GM18873 (cell line): ENCODE measurements around the gene PARVG.

Experiments
- ATAC-seq: cut with Tn5 transposase; IDR thresholded peaks from one replicate; pipeline ENCODE4 v1.9.1; 2021; ENCODE audit warnings: mild to moderate bottlenecking, moderate library complexity, moderate number of reproducible peaks; ENCODE audit not compliant: unreplicated experiment, low FRiP score

The PARVG gene, protein sequence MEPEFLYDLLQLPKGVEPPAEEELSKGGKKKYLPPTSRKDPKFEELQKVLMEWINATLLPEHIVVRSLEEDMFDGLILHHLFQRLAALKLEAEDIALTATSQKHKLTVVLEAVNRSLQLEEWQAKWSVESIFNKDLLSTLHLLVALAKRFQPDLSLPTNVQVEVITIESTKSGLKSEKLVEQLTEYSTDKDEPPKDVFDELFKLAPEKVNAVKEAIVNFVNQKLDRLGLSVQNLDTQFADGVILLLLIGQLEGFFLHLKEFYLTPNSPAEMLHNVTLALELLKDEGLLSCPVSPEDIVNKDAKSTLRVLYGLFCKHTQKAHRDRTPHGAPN

GRCh38 chr22:44180706-44181032 is at the start of gene PARVG:
TSS of gene PARVG (plus strand) at chr22:44180925. CDS start at chr22:44183330, 2,405 bp downstream.
- ATAC-seq = no peak

DNA sequence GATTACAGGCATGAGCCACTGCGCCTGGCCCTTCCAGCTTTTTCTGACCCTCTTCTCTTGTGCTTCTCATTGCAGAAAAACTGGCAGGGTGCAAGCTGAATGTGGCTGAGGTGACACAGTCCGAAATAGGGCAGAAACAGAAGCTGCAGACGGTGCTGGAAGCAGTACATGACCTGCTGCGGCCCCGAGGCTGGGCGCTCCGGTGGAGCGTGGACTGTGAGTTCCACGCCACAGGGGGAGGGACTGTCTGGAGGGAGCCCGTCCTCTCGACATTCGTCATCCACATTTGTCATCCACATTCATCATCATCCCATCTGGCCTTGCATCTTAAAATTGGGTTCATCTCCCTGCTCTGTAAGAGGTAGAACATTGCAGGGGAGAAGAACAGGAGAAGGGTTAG is 49.3 kb upstream of the PARVG start:
- no peak for ATAC-seq

DNA sequence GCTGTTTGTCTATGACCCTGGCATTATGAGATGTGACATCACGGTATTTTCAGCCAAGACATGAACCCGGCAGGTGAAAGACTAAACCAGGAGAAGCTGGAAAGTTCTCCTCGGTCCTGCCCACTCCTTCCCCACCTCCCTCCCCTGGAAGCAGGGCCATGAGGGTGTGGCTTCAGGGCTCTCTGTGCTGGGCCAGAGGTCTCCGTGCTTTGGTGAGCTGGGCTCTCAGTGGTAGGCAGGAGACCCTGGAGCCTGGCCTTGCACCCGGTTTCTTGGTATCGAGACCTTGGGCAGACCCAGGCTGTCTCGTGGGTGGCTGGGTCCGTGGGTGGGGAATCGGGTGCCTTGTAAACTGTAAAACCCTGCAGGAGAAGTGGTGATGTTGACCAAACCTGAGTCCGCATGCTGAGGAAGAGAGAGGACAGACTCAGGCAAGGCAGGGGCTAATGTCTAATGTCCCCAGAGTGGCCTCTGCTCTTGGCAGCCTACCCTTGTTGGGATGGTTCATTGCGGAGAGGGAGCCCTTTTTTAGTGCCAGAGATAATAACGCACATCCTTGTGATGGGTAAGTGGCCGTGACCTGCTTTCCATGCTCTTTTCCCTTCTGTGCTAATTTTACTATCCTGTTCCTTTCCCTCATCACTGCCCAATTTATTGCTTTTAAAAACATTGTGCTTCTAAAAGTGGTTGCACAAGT is 48.6 kb upstream of the PARVG start:
- ATAC-seq = no peak

DNA sequence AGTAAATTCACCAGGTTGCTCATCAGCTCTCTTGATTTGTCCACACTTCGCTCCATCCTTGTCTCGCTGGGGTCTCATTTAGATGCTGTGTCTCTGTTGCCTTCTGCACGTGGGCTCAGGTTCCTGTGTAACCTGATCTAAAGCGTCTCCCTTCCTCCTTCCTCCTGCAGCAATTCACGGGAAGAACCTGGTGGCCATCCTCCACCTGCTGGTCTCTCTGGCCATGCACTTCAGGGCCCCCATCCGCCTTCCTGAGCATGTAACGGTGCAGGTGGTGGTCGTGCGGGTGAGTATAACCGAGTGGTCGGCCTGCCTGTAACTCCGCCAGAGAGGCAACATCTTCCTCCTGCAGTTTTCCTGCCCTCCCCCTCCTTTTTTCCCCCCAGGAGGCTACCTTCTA is 48.0 kb upstream of the PARVG start:
- ATAC-seq = no peak

DNA sequence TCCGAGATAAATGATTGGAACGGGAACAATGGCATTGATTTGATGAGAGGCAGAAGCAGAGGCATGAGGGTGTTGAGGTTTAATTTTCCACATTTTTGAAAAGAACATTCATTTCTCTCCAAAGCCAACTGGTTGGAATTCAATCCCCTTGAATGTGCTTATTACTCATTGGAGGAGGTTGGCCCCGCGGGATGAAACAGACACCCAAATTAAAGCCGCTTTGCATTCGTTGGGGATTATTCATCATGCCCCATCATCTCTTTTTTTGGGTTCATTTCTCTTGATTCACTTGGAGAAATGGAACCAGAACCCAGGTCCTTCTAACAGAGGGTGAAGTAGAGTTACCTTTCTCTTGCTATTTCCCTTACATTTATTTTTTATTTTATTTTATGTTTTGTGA is 47.6 kb upstream of the PARVG start:
- no peak for ATAC-seq

DNA sequence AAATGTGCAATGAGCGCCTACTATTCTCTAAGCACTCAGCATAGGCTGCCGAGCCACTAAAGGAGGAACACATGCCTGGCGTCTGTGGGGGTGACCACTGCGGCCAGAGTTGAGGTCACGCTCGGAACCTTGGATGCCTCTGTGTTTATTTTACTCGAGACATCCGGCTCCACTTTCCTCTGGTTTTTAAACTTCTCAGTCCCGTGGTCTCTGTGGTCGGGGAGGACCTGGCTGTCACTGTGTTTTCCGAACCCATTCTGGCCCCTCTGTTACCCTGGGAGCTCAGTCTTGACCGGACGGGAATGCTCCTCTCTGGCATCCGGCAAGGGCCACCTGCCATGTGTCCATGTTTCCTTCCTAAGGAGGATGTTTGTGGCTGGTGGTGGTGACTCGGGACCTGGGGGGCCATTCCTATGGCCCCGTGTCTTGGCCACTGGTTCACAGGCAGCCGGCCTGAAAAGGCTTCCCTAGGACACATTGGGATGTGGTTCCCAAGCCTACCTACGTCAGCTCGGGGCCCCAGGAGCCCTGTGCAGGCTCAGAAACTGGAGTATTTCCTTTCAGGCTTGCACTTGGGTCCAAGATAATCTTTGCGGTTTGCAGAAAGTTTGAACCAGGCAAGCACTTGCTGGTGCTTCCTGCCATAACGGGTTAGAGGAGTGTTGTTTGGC is 46.7 kb upstream of the PARVG start:
- no peak for ATAC-seq

DNA sequence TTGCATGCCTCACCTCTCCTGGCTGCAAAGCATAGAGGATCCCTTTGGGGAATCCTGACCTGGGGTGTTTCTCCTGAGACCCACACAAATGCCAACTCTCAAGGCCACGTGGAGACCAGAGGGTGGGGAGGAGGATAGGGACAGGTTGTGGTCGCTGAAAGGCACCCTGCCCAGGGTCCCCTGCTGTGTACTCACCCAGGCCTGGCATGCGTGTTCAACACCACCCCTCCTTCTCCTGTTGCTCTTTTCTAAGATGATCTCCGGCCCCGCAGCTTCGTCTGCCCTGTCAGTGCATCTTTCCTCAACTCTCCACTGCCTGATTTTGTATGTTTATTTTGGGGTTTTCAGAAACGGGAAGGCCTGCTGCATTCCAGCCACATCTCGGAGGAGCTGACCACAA is 44.6 kb upstream of the PARVG start:
- ATAC-seq = no peak

DNA sequence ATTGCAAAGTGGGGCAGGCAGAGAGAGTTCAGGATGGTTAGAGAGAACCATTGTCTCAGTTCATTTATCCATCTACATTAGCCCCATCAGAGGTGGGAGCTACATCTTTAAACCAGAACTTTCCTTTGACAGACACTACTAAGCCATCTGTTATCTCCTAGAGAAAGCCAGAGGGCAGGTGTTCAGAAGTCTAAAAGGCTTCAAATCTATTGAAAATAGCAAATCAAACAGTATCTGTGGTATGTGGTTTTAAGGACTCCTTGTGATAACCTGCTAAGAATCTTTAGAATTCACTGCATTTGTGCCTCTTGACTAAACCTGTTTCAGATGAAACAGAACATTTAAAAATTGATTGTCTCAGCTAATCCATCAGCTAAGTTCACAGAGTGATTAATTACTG is 43.9 kb upstream of the PARVG start:
- ATAC-seq = no peak

DNA sequence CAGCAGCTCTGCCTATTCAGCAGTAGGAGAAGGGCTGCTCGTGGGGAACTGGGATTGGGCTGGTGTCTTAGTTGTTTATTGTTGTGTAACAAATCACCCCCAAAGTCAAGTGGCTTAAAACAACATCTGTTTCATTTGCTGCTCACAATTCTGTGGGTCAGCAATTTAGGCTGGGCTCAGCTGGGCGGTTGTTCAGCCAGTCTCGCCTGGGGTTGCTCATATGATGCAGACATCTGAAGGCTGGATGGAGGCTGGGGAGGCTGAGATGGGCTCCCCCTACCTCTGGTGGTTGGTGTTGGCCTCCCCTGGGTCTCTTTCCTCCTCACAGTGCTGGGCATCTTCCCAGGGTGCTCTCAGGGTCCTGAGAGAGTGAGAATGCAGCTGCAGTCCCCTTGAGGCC is 43.3 kb upstream of the PARVG start:
- ATAC-seq = no peak

GRCh38 chr22:44139773-44140172 is 41.0 kb upstream of the PARVG start:
- ATAC-seq = no peak

DNA sequence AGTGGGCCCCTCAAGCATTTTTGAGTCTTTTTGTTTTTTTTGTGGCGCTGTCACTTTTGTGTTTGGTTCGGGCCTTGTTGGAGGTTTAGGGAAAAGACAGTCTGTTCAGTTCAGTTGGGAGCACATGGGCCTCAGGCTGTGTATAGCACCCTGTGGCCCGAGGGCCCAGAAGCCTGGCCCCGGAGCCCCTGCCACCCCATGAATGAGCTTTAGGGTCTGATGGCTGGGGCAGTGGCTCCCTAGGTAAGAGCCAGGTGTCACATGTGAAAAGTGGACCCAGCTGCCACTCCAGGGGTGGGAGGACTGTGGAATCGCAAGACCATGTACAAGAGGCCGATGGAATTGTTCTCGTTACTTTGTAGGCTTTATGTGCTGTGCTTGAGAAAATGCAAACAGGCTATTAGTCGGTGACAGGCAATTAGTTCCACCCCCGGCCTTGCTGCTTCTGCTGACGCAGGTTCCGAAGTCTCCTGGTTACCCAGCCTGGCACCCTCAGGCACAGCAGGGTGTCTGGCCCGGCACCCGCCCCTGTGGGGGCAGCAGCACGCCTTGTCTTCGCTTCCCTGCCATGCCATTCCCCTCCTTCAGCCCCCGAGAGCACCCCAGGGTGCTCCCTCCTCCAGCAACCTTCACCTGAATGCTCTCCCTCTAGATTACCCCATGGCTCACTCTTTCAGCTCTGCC is 38.2 kb upstream of the PARVG start:
- no peak for ATAC-seq

DNA sequence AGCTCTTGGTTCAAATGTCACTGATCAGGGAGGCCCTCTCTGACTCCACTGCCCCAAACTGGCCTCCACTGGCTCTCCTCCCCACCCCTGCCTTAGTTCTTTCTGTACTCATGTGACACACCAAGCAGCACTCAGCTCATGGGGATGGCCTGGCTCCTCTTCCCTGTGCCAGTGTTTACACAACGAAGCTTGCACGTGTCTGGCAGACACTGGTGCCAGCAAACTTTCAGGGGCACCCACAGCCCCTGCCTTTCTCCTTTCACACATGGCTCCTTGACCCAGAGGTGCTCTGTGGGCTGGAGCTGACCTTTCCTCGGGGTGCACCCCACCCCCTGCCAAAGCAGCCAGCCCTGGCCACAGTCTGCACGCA is 37.6 kb upstream of the PARVG start:
- no peak for ATAC-seq

DNA sequence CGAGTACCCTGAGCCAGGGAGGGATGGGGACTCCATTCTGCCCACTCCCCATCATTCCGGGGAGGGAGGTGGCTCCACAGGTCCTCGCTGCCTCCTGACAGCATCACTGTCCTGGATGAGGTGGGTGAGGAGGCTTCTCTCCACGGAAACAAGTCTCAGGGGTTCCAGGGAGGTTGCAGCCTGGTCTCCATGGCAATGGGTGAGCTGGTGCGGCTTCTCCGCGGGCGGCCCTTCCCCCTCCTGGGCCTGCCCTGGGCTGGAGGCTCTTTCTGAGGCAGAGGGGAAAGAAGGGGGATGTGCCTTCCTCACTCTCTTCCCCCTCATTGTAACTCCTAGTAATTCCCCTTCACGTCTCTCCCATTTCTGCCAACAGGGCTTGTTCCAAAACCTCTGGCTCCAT is 37.1 kb upstream of the PARVG start:
- ATAC-seq = no peak

DNA sequence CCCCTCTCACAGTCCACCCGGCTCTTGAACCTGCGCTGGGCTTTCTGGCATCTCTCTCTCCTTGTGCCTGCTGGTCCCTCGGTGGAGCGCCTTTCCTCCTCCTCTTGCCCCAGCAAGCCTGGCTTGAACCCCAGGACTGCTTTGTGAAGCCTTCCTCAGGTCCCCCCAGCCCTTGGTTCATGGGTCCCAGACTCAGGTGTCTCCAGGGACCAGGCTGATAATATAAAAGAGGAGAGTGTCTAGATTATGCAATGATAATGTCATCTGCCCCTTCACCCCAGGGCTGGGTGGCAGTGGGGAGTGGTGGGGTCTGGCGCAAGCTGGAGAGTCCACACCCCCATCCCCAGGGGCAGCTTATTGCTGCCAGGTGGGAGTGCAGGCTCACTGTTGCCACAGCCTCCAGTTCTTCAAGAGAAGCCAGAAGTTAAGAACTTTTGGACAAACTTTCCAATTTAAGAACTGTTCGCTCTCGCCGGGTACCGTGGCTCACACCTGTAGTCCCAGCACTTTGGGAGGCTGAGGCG is 36.6 kb upstream of the PARVG start:
- no peak for ATAC-seq

DNA sequence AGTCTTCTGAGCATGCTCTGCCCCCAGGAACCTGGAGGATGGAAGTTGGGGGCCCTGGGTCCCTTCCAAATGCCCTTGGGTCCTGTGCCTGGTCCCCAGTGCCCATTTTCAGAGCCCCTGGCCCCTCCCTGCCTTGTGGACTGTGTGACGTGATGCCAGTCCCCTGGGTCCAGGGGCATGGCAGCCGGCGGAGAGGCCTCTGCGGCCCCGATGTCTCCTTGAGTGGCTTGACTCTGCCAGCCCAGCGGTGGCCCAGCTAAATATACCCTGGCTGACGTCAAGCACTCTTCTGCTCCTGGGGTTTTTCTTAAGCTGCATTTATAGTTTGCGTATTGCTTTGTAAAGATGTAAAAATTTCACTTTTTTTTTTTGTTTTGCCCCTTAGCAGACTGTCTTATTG is 35.2 kb upstream of the PARVG start:
- no peak for ATAC-seq

GRCh38 chr22:44146088-44146861 is 34.5 kb upstream of the PARVG start:
- no peak for ATAC-seq

DNA sequence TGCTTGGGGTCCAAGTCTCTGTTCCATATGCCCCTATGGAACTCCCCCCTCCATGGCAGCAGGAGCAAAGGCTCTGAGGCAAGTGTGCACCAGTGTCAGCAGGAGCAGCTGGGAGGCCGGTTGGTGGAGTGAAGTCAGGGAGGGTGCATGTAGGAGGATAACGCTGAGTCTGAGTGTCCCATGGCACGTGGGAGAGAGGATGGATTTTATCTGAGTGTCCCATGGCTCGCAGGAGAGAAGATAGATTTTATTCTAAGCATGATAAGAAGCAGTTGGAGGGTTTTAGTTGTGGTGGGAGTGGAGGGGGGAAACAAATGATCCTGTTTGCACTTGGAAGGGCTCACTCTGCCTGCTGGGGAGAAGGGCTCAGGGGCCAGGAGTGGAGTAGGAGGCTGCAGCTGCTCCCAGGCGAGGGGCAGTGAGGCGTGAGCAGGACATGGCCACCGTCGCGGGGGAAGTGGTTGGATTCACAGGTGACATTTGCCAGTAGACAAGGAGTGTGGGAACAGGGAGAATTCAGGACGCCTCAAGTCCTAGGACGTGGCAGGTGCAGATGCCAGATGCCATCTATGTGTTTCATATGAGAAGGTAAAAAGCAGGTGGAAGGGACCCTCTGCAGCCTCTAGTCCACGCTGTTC is 33.6 kb upstream of the PARVG start:
- ATAC-seq = no peak

DNA sequence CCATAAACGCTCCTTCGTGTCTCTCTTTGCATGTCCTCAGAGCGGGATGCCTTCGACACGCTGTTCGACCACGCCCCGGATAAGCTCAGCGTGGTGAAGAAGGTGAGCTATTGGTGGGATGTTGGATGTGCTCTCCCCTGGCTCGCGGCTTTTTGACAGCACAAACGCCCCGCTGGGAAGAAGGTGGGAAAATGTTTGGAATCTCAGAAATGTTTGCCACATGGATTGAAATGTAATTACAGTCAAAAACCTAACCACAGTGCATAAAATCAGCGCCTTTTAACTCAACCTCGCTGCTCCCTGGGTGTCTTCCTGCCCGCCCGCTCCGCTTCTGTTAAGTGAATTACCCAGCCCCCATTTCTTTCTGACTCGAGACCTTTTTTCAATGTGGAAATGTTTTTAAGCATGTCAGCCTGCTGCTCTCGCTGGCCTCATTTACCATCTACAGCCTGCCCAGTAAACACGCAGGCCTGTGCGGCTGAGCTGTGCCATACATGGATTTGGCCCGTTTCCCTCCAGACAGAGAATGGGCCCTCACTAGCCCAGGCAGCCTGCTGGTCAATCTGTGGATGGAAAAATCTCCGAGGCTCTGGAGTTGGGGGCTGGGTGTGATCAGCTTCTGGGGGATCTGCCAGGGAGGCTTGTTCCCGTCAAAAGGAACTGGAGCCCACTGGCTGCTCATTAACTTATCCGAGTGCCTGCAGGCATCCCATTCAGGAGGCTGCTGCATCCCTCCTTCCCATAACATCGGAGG is 32.7 kb upstream of the PARVG start:
- ATAC-seq = no peak

DNA sequence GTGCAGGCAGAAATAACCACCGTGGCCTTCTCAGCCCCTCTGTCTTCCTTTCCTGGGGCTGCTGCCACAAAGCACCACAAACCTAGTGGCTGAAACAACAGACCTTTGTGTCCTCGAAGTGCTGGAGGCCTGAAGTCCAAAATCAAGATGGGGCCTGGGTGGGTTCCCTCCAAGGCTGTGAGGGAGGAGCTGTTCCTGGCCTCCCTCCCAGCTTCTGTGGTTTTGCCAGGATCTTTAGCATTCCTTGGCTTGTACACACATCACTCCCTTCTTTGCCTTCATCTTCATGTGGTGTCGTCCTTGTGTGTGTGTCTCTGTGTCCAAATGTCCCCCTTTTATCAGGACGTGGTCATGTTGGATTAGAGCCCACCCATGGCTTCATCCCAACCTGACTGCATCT is 29.0 kb upstream of the PARVG start:
- ATAC-seq = no peak
